Activated CD4-positive, CD25-positive, alpha-beta regulatory T cell treated with anti-CD3 and anti-CD28 coated beads, Interleukin-2, amount 50 U/mL, for 16 hours (primary cell): Measurements from ENCODE around the gene SLX9.
A peak's percentile ranks its signal among the peaks of the same experiment; 100 is the strongest.

Source experiments
- DNase-seq: peaks from one replicate; pipeline ENCODE4 v3.0.0-alpha.2; 2020; ENCODE audit warnings: low read depth, low spot score

Gene SLX9

GRCh38 chr21:44947111-44947929, 7.5 kb downstream of the SLX9 start:
- DNase-seq: no peak

- no peak for DNase-seq
These were observed 8.1 kb downstream of the SLX9 start for GRCh38 chr21:44947930-44948331.

- DNase-seq: no peak
These were observed 8.7 kb downstream of the SLX9 start for GRCh38 chr21:44948426-44949120.

GRCh38 chr21:44949161-44949778, 9.4 kb downstream of the SLX9 start:
- DNase-seq: no peak

- DNase-seq: peak; percentile 68
These were observed 10.0 kb downstream of the SLX9 start for GRCh38 chr21:44949779-44950198.

- no peak for DNase-seq
These were observed 10.5 kb downstream of the SLX9 start for GRCh38 chr21:44950351-44950750.

GRCh38 chr21:44951186-44951915, 11.5 kb downstream of the SLX9 start:
- no peak for DNase-seq

GRCh38 chr21:44952116-44952928, 12.5 kb downstream of the SLX9 start:
- no peak for DNase-seq

- DNase-seq: no peak
These were observed 13.2 kb downstream of the SLX9 start for GRCh38 chr21:44952929-44953627.

- no peak for DNase-seq
These were observed 13.8 kb downstream of the SLX9 start for GRCh38 chr21:44953628-44954021.

- no peak for DNase-seq
These were observed 14.5 kb downstream of the SLX9 start for GRCh38 chr21:44954281-44954771.

- DNase-seq: no peak
These were observed 15.4 kb downstream of the SLX9 start for GRCh38 chr21:44955141-44955797.

- DNase-seq: no peak
These were observed 16.0 kb downstream of the SLX9 start for GRCh38 chr21:44955798-44956175.

GRCh38 chr21:44956356-44957046, 16.7 kb downstream of the SLX9 start:
- DNase-seq: no peak

- no peak for DNase-seq
These were observed 17.4 kb downstream of the SLX9 start for GRCh38 chr21:44957047-44957831.

GRCh38 chr21:44957901-44958451, 18.1 kb downstream of the SLX9 start:
- DNase-seq: no peak

- no peak for DNase-seq
These were observed 18.8 kb downstream of the SLX9 start for GRCh38 chr21:44958471-44959191.
